Parathyroid adenoma (tissue), 2 donors: Measurements from ENCODE around the gene YAP1.

ENCODE experiments used
- H2AFZ ChIP-seq: fragments of 300-600 bp; sonication (generic); one replicate; pipeline ENCODE4 v1.7.0; 2017; ENCODE audit warnings: antibody characterized with exemption, mild to moderate bottlenecking
- H3K27ac ChIP-seq: fragments of 300-600 bp; sonication (generic); one replicate; pipeline ENCODE4 v1.7.0; 2017
- H3K27me3 ChIP-seq: fragments of 300-600 bp; sonication (generic); one replicate; pipeline ENCODE4 v1.7.0; 2017; ENCODE audit warnings: low read length; ENCODE audit not compliant: control insufficient read depth, insufficient read depth
- H3K36me3 ChIP-seq: fragments of 300-600 bp; sonication (generic); one replicate; pipeline ENCODE4 v1.7.0; 2017; ENCODE audit warnings: low read length; ENCODE audit not compliant: control insufficient read depth, insufficient read depth
- H3K4me1 ChIP-seq: fragments of 300-600 bp; sonication (generic); one replicate; pipeline ENCODE4 v1.7.0; 2017; ENCODE audit warnings: control low read depth
- H3K4me2 ChIP-seq: fragments of 300-600 bp; sonication (generic); one replicate; pipeline ENCODE4 v1.7.0; 2017; ENCODE audit warnings: low read length
- H3K4me3 ChIP-seq: fragments of 300-600 bp; sonication (generic); one replicate; pipeline ENCODE4 v1.7.0; 2017; ENCODE audit warnings: low read depth, low read length
- H3K79me2 ChIP-seq: fragments of 300-600 bp; sonication (generic); one replicate; pipeline ENCODE4 v1.7.0; 2017; ENCODE audit warnings: control low read depth
- H3K9ac ChIP-seq: fragments of 300-600 bp; sonication (generic); one replicate; pipeline ENCODE4 v1.7.0; 2017; ENCODE audit warnings: mild to moderate bottlenecking
- H3K9me3 ChIP-seq: fragments of 300-600 bp; sonication (generic); one replicate; pipeline ENCODE4 v1.7.0; 2017; ENCODE audit warnings: low read length; ENCODE audit not compliant: control insufficient read depth
- TF ChIP-seq, protein P1 (sequence below): fragments of 300-600 bp; sonication (generic); IDR thresholded peaks from one replicate; pipeline ENCODE4 v1.7.0; 2017; ENCODE audit warnings: antibody characterized with exemption, mild to moderate bottlenecking
- donor health status: primary hyperparathyroidism.

Gene YAP1

DNA sequence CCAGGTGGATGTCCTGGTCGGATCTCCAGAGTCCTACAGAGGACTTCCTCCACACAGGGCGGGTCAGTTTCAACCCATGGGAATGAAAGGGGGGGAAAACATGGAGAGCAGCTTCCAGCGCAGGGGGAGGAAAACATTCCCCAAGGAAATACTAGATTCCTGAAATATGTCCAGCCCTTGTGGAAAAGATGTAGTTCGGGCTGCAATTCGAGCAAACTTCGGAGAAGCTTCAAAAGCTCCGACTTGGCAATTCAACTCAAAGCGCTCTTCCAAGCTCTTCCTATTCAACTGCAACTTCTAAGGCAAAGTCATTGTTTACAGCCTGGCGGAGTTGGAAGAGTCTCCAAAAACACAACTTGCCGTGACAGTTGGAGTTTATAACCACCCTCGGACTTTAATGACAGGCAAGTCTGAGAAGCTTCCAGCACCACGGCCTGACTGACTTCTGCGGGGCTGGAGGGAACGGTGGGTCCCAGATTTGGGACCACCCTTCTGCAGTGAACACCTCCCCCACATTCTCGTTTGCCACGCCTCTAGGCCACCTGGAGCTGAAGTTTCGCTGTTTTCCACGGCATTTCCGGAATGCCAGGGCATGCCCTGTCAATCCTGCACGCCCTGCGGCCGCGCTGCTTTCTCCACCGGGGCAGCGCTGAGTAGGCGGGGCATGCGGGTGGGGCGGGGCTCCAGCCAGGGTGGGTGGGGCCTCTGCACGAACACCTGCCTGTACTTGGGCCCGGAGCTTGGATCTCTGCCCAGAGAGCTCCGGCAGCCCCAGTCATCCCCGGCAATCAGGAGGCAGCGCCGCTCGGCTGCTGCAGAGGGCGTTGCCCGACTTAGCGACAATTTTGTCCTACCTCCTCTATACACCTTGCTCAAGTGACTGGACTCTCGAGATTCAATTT, 158.1 kb downstream of the YAP1 start:
- Histone ChIP-seq H3K27me3 (no peaks in the 10 kb centered on the region), H3K9ac (no peak overlapping the region), H3K4me3 (no peak overlapping the region), H3K4me2 (no peak overlapping the region), H3K36me3 (no peaks in the 10 kb centered on the region), H3K79me2 (no peaks in the 10 kb centered on the region), H3K27ac (peak overlapping the region; percentile 32), H3K9me3 (no peaks in the 10 kb centered on the region), H3K4me1 (no peaks in the 10 kb centered on the region), H2AFZ (peak overlapping the region; percentile 75)
- TF ChIP-seq, protein P1, sequence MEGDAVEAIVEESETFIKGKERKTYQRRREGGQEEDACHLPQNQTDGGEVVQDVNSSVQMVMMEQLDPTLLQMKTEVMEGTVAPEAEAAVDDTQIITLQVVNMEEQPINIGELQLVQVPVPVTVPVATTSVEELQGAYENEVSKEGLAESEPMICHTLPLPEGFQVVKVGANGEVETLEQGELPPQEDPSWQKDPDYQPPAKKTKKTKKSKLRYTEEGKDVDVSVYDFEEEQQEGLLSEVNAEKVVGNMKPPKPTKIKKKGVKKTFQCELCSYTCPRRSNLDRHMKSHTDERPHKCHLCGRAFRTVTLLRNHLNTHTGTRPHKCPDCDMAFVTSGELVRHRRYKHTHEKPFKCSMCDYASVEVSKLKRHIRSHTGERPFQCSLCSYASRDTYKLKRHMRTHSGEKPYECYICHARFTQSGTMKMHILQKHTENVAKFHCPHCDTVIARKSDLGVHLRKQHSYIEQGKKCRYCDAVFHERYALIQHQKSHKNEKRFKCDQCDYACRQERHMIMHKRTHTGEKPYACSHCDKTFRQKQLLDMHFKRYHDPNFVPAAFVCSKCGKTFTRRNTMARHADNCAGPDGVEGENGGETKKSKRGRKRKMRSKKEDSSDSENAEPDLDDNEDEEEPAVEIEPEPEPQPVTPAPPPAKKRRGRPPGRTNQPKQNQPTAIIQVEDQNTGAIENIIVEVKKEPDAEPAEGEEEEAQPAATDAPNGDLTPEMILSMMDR: peak; percentile 24

DNA sequence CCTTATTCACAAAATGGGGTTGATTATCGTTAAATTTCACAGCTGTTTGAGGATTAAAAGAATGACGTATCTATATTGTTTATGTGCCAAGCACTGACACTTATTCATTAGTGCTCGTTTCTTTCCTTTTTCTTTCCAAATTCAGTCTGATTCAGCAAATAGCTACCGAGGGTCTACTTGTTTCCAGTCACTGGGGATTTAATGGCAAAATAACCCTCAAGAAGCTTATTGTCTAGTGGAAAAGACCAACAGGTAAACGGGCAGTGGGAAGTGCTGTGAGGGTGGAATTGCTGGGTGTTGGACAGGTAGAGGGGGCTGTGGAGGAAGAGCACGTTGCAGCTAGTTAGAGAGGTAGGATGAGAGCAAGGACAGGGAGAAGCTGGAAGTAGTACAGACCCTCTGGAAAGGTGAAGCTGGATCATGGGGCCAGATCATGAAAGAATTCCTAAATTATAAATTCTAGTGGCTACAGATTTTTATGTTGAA, 158.8 kb downstream of the YAP1 start:
- Histone ChIP-seq H3K4me2 (no peak overlapping the region), H3K9me3 (no peaks in the 10 kb centered on the region), H3K9ac (no peak overlapping the region), H3K79me2 (no peaks in the 10 kb centered on the region), H3K27me3 (no peaks in the 10 kb centered on the region), H2AFZ (peak overlapping the region; percentile 75), H3K4me3 (no peak overlapping the region), H3K27ac (no peak overlapping the region), H3K4me1 (no peaks in the 10 kb centered on the region), H3K36me3 (no peaks in the 10 kb centered on the region)
- TF ChIP-seq, protein P1: peak; percentile 1

DNA sequence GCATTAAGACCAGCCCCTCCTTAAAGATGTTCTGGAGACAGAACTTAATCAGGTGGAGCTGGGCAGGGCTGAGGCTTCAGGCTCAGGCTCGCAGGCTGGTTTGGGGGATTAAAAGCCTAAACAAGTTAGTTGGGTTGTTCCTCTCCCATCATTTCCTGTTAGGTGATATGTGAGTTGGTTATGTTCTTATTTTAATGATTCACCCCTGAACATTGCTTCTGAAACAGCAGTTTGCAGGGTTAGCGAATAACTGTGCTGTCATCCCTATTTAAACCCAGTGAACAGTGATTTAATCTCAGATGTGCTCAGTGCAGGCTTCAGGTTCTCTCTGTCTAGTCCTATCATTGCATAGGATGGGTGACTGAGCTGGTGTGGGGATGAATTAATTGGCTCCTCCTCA, 159.7 kb downstream of the YAP1 start:
- H3K4me2 ChIP-seq: no peak overlapping the region
- no peak overlapping the region for H3K4me3 ChIP-seq
- H2AFZ ChIP-seq: no peak overlapping the region
- no peak overlapping the region for H3K9ac ChIP-seq
- TF ChIP-seq, protein P1: no peak
- no peaks in the 10 kb centered on the region for H3K79me2 ChIP-seq
- no peaks in the 10 kb centered on the region for H3K9me3 ChIP-seq
- H3K27ac ChIP-seq: no peak overlapping the region
- H3K36me3 ChIP-seq: no peaks in the 10 kb centered on the region
- no peaks in the 10 kb centered on the region for H3K27me3 ChIP-seq
- H3K4me1 ChIP-seq: no peaks in the 10 kb centered on the region

DNA sequence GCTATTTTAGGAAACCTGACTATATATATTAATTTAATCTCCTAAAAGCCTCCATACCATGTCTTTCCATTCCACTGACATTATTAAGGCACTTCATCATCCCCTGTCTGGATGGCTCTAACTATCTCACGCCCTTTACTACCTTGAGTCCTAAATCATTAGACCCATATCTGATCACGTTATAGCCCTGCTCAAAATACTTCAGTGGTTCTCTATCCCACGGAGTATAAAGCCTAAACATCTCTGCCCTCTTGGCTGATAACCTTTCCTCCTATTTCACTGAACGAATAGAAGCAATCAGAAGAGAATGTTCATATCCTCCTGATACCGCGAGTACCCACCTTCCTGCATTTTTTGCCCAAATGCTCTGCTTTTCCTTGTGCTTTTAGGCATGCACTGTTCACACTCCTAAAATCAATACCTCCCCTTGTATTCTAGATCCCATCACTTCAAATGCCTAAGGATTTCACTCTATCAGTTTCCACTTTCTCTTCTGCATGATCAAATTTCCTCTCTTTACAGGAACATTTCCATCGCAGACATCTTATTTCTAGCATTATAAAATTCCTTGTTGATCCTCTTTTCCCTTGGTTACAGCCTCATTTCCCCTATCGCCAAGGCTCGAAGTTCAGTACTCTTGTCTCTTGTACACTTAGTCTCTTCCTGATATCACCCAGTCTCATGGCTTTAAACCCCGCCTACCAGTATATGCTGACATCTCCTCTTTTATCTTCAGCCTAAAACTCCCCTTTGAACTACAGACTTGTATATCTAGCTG, 162.0 kb downstream of the YAP1 start:
- Histone ChIP-seq H3K79me2 (no peaks in the 10 kb centered on the region), H3K27me3 (no peaks in the 10 kb centered on the region), H3K4me2 (no peak overlapping the region), H3K9me3 (no peaks in the 10 kb centered on the region), H3K4me3 (no peak overlapping the region), H2AFZ (no peak overlapping the region), H3K27ac (no peak overlapping the region), H3K4me1 (no peaks in the 10 kb centered on the region), H3K36me3 (no peaks in the 10 kb centered on the region), H3K9ac (no peak overlapping the region)
- TF ChIP-seq, protein P1: no peak
